ENCODE data around the gene POLR2L.

POLR2L gene

DNA sequence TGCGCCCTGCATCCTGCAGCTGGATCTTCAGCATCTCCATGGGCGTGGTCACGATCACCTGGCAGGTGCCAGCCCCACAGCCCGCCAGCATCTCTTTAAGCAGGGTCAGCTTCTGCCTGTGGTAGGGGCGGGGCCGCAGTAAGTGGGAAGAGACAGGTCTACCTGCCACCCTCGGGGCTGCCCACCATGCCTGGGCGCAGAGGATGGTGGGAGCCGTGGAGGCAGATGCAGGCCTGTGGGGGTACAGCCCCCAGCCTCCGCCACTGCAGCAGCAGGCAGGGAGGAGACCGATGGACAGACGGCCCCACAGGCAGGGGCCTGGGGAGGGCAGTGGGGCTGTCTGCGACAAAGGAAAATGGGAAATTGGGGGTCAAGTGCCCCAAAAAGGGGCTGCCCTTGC, 49.5 kb downstream of the POLR2L start:
- TF ChIP-seq POLR2AphosphoS5 (IDR thresholded peaks at IDR 0.05; ENCODE audit: low read depth, low read length) (no peak), FOXP2 (optimal IDR thresholded peaks at IDR 0.05; ENCODE audit: borderline replicate concordance, extremely low read depth, extremely low read length, insufficient read depth) (no peak), TAF1 (IDR thresholded peaks at IDR 0.05; ENCODE audit: borderline replicate concordance, insufficient read depth, low read length) (no peak), SIN3A (IDR thresholded peaks at IDR 0.05; ENCODE audit: borderline replicate concordance, insufficient read depth, low read length) (no peak)
- TF ChIP-seq, protein P1, sequence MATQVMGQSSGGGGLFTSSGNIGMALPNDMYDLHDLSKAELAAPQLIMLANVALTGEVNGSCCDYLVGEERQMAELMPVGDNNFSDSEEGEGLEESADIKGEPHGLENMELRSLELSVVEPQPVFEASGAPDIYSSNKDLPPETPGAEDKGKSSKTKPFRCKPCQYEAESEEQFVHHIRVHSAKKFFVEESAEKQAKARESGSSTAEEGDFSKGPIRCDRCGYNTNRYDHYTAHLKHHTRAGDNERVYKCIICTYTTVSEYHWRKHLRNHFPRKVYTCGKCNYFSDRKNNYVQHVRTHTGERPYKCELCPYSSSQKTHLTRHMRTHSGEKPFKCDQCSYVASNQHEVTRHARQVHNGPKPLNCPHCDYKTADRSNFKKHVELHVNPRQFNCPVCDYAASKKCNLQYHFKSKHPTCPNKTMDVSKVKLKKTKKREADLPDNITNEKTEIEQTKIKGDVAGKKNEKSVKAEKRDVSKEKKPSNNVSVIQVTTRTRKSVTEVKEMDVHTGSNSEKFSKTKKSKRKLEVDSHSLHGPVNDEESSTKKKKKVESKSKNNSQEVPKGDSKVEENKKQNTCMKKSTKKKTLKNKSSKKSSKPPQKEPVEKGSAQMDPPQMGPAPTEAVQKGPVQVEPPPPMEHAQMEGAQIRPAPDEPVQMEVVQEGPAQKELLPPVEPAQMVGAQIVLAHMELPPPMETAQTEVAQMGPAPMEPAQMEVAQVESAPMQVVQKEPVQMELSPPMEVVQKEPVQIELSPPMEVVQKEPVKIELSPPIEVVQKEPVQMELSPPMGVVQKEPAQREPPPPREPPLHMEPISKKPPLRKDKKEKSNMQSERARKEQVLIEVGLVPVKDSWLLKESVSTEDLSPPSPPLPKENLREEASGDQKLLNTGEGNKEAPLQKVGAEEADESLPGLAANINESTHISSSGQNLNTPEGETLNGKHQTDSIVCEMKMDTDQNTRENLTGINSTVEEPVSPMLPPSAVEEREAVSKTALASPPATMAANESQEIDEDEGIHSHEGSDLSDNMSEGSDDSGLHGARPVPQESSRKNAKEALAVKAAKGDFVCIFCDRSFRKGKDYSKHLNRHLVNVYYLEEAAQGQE (IDR thresholded peaks at IDR 0.05; ENCODE audit: insufficient read depth in 1 of 2, low read depth in 2 of 2, low read length in 2 of 2): no peak

DNA sequence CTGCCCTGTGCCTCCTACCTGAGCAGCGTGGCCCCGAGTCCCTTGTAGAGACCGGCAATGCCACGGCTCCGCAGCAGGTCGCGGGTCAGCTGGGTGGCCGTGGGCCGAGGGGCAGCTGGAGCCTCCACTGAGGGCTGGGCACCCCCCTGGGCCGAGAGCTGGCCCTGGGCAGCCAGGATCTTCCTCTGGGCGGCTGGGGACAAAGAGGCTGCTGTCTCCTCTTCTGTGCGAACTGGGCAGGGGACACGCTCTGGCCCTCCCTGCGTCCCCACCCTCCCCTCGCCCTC, 49.9 kb downstream of the POLR2L start:
- TF ChIP-seq SIN3A (IDR thresholded peaks at IDR 0.05; ENCODE audit: borderline replicate concordance, insufficient read depth, low read length): no peak
- TF ChIP-seq, protein P1 (IDR thresholded peaks at IDR 0.05; ENCODE audit: insufficient read depth in 1 of 2, low read depth in 2 of 2, low read length in 2 of 2): no peak
- no peak for TF ChIP-seq POLR2AphosphoS5 (IDR thresholded peaks at IDR 0.05; ENCODE audit: low read depth, low read length)
- TF ChIP-seq TAF1 (IDR thresholded peaks at IDR 0.05; ENCODE audit: borderline replicate concordance, insufficient read depth, low read length): no peak
- TF ChIP-seq FOXP2 (optimal IDR thresholded peaks at IDR 0.05; ENCODE audit: borderline replicate concordance, extremely low read depth, extremely low read length, insufficient read depth): no peak

DNA sequence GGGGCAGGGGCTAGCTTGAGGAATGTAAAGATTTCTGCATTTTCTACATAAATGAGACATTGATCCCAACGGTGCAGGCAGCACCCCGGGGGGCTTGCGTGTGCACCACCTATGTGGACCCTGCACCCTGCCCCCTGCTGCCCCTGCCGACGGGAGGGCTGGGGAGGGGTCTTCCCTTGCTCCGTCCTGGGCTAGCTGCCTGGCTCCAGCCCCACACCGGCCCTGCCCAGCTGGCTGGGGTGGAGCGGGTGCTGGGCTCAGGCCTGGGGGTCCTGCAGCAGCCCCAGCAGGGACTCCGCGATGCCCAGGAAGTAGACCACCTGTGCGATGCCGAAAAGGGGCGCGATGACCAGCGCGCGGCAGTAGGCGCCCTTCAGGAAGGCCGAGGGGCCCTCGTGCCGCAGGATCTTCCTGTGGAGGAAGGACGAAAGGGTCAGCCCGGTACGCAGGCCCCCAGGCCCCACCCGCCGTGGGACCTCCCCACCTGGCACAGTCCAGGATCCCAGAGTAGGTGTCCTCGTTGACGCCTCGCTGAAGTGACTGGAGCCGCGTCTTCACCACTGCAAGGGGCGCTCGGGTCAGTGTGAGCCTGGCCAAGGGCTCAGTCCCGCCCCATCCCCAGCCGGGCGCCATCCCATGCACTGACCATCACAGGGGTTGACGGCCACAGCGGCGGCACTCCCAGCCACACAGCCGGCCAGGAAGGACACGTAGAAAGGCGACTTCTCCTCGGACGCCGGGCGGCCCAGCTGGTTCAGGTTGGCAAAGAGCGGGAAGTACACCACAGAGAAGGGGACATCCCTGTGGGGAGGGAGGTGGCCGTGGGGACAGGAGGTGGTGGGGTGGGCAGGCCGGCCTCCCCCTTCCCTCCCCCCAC, 50.4 kb downstream of the POLR2L start:
- TF ChIP-seq, protein P1 (IDR thresholded peaks at IDR 0.05; ENCODE audit: insufficient read depth in 1 of 2, low read depth in 2 of 2, low read length in 2 of 2): no peak
- TF ChIP-seq SIN3A (IDR thresholded peaks at IDR 0.05; ENCODE audit: borderline replicate concordance, insufficient read depth, low read length) (no peak), FOXP2 (optimal IDR thresholded peaks at IDR 0.05; ENCODE audit: borderline replicate concordance, extremely low read depth, extremely low read length, insufficient read depth) (no peak), POLR2AphosphoS5 (IDR thresholded peaks at IDR 0.05; ENCODE audit: low read depth, low read length) (no peak), TAF1 (IDR thresholded peaks at IDR 0.05; ENCODE audit: borderline replicate concordance, insufficient read depth, low read length) (no peak)

DNA sequence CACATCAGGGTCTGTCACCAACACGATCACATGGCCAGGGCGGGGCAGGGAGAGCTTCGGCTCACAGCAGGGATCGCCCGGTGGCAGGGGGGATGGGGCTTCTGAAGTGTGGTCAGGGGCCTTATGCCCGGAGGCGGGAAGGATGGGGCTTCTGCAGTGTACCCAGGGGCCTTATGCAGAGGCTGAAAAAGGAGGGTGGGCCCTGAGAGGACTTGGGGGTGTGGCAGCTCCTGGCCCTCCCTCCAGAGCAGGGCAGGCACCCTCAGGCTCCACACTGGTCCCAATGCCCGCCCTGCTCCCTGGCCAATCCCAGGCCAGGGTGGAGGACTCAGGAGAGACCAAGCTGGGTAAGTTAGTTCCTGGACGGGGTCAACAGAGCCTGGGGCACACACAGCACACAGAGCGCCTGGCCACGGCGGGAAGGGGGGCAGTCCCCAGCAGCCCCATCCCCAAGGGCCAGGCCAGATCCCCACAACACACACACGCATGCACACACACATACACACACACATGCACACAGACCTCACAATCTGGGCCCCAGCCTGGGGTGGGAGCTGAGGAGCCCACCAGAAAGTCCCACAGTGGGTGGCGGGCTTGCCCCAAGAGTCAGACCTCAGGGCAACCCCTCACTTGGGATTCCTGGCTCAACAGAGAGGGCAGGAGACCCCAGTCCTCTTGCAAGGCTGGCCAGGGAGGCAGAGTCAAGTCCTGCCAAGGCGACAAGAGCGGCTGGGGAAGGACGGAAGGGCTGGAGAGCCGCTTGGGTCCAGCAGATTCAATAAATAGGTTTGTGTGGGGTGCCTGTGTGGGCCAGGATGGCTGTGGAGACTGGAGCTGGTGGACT, 51.4 kb downstream of the POLR2L start:
- TF ChIP-seq FOXP2 (optimal IDR thresholded peaks at IDR 0.05; ENCODE audit: borderline replicate concordance, extremely low read depth, extremely low read length, insufficient read depth): no peak
- peak; percentile 52; the same call in 1 of the 2 replicates for TF ChIP-seq POLR2AphosphoS5 (IDR thresholded peaks at IDR 0.05; ENCODE audit: low read depth, low read length)

DNA sequence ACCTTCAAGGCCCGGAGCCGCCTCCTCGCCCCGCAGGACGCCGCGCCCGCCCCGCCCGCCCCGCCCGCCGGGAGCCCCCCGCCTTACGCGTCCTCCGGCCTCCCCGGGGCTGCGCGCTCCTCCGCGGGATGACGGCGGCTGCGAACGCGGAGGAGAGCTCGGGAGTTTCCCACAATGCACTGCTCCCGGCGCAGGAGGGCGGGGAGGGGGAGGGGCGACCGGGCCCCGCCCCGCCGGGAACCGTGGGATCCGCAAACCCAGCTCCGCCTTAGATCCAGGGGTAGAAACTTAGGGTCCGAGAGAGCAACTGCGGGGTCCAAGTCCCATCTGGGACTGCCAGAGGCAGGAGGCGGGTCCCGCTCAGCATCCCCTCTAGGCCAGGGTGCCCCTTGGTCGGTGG, 52.4 kb downstream of the POLR2L start, which contains the start of gene CEND1:
TSS of gene CEND1 (minus strand) at position 148 of the 400 bp plus-strand sequence. CDS start 1,514 bp downstream, outside the sequence.
- TF ChIP-seq SIN3A (IDR thresholded peaks at IDR 0.05; ENCODE audit: borderline replicate concordance, insufficient read depth, low read length): no peak
- TF ChIP-seq, protein P1 (IDR thresholded peaks at IDR 0.05; ENCODE audit: insufficient read depth in 1 of 2, low read depth in 2 of 2, low read length in 2 of 2): no peak
- no peak for TF ChIP-seq FOXP2 (optimal IDR thresholded peaks at IDR 0.05; ENCODE audit: borderline replicate concordance, extremely low read depth, extremely low read length, insufficient read depth)
- TF ChIP-seq TAF1 (IDR thresholded peaks at IDR 0.05; ENCODE audit: borderline replicate concordance, insufficient read depth, low read length): no peak
- no peak for TF ChIP-seq POLR2AphosphoS5 (IDR thresholded peaks at IDR 0.05; ENCODE audit: low read depth, low read length)
